RWPE1 (cell line): Measurements from ENCODE around the gene IL10RA.

Source experiments
- CTCF ChIA-PET: fragments of 350-600 bp; sonication (Branson Sonifier 250); formaldehyde crosslinking; extraction: SDS; loops from one replicate; lab custom pipeline; 2021; lab: Yijun Ruan, JAX
- POLR2A ChIA-PET: fragments of 400-600 bp; formaldehyde crosslinking; extraction: SDS; loops from one replicate; lab custom pipeline; 2020; ENCODE audit warnings: antibody characterized with exemption; ENCODE audit not compliant: low non-redundant PET; lab: Yijun Ruan, JAX
- DNase-seq: peaks from one replicate; pipeline ENCODE4 v3.0.0; 2012; ENCODE audit warnings: low spot score
- H3K27ac ChIP-seq: fragments of 450-650 bp; 2 replicates; pipeline ENCODE4 v1.5.1; 2017
- TF ChIP-seq, protein P1 (sequence below): fragments of 450-650 bp; conservative IDR thresholded peaks from 2 replicates; pipeline ENCODE4 v1.5.1; 2017; ENCODE audit warnings: low read depth, mild to moderate bottlenecking

IL10RA gene

DNA sequence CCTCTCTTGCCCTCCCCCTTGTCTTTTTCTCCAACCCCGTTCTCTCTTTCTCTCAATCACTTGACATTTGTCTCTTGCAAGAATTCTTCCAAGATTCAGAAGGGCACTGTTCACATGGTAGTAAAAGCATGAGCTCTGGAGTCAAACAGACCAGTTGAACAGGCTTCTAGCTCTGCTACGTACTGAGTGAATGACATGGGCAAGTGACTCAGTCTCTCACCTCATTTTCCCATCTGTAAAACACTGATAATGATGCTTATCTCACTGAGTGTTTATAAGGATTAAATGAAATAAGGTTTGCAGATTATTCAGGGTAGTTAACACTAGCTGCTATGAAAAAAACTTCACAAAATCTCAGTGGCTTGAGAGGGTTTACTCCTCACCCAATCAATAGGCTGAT lies 5.9 kb upstream of the IL10RA start:
- ChIA-PET CTCF (no interaction called here), POLR2A (no interaction called here)
- TF ChIP-seq, protein P1, sequence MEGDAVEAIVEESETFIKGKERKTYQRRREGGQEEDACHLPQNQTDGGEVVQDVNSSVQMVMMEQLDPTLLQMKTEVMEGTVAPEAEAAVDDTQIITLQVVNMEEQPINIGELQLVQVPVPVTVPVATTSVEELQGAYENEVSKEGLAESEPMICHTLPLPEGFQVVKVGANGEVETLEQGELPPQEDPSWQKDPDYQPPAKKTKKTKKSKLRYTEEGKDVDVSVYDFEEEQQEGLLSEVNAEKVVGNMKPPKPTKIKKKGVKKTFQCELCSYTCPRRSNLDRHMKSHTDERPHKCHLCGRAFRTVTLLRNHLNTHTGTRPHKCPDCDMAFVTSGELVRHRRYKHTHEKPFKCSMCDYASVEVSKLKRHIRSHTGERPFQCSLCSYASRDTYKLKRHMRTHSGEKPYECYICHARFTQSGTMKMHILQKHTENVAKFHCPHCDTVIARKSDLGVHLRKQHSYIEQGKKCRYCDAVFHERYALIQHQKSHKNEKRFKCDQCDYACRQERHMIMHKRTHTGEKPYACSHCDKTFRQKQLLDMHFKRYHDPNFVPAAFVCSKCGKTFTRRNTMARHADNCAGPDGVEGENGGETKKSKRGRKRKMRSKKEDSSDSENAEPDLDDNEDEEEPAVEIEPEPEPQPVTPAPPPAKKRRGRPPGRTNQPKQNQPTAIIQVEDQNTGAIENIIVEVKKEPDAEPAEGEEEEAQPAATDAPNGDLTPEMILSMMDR: no peak
- H3K27ac ChIP-seq: no peak overlapping the region
- DNase-seq: no peak

DNA sequence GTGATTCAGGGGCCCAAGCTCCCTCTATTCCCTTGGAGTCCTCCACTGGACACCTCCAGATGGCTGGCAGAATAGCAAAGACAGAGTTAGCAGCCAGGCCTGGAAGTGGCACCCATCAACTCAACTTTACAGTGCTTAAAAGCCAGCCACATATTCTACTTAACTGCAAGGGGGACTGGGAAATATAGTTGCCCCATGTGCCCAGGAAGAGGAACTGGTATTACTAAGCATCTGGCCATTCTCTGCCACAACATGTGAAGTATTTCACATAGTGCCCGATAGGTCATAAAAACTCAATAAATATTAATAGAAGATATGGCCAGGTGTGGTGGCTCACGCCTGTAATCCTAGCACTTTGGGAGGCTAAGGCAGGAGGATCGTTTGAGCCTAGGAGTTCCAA lies 5.5 kb upstream of the IL10RA start:
- ChIA-PET CTCF (no interaction called here), POLR2A (no interaction called here)
- DNase-seq: no peak

DNA sequence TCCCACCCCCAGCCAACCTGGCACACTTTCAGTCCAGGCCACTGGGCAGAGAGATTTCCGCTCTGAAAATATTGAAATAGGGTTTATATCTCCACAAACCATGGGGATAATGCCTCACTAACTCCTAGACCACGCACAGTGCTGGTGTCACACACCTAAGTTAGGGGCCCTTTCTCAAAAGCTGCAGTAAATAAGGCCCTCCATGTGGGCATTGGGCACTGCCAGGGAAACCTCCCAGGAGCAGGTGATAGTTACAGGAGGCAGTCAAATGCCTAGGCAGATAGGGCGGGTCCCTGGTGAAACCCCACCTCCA lies 3.1 kb upstream of the IL10RA start:
- H3K27ac ChIP-seq: no peak overlapping the region
- TF ChIP-seq, protein P1: no peak
- ChIA-PET POLR2A (no interaction called here), CTCF (interaction anchor here (0.5 to 0.6 kb wide), 2 partner anchors 71 to 560 kb away, joined by 3 to 4 read pairs; no protein-coding TSS in a partner anchor)
- DNase-seq: no peak

More for the DNA sequence above, 5.5 kb upstream of the IL10RA start:
- TF ChIP-seq, protein P1: no peak
- H3K27ac ChIP-seq: no peak overlapping the region

DNA sequence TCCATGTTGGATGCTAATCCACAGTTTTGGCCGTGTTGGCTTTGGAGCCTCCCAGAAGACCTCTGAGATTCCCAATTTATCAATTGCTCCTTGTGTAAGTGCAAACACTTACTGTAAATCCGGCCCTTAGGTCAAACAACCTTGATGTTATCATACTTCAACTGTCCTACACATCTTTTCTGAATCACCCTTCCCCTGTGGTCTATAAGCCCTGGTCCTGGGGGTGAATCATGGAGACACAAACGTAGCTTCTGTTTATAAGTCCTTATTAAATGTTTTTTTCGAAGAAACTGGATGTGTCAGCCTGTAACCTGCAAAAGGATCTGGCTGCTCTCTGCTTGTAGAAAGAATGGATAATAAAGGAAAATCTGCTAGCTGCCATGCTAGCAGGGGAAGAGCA lies 1.7 kb upstream of the IL10RA start:
- no peak overlapping the region for H3K27ac ChIP-seq
- CTCF ChIA-PET: no interaction called here
- POLR2A ChIA-PET: no interaction called here
- TF ChIP-seq, protein P1: no peak
- DNase-seq: no peak

DNA sequence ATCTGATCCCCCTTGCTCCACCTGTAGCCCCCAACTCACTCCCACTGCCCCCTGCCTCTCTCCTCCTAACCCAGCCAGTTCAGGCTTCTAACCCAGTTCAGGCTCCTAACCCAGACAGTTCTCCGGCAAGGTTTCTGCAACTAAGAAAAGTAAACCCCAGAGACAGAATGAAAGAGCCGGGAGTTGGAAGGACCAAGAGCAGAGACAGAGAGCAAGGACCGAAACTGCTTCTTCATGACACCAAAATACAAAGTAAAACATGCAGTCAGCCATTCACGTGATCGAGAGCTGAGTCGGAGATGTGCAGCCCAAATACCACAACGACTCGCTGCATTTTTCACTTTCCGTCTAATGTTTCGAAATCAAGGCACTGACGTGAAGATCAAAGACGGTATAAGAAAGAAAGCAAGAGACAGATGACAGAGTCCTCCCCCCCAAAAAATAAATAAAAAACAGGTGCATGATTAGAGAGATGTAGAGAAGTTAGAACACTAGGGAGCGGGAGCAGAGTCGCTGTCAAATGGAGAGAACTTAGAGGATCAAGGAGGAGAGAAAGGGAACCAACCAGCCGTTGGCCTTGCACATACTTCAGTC lies 884 bp downstream of the IL10RA start:
- DNase-seq: no peak
- TF ChIP-seq, protein P1: no peak
- CTCF ChIA-PET: no interaction called here
- no peak overlapping the region for H3K27ac ChIP-seq
- POLR2A ChIA-PET: no interaction called here

DNA sequence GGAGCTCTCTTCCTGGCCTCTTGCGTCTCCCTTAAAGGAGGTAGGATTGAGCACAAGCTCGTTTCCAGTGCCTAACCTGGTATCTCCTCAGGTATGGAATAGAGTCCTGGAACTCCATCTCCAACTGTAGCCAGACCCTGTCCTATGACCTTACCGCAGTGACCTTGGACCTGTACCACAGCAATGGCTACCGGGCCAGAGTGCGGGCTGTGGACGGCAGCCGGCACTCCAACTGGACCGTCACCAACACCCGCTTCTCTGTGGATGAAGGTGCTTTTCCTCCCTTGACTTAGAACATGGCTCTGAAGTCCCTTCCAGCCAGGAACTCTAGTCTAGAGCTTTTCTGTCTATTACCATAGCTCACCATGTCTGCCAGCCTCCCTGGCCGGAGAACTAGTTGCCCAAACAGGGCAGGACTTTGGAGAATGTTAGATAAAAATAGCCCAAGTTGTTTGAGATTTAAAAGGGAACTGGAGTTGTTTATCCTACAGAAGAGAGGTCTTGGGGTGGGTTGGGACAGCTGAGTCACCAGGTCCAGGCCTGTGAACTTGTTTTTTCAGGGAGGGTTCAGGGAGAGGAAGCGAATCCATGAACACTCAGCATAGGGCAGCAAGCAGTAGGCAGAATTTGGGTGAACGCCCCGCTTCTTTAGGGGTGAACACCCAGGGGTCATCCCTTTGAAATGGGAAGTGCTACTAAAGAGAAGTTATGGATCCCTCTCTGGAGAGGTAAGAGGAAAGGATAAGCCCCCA lies 3.3 kb downstream of the IL10RA start:
- TF ChIP-seq, protein P1: no peak
- POLR2A ChIA-PET: no interaction called here
- no peak for DNase-seq
- CTCF ChIA-PET: interaction anchor here (0.6 kb wide), 2 partner anchors 25 to 48 kb away, joined by 3 read pairs; no protein-coding TSS in a partner anchor
- H3K27ac ChIP-seq: no peak overlapping the region
